Activated T-helper 17 cell treated with anti-CD3 and anti-CD28 coated beads, Interleukin-2, amount 50 U/mL, for 72 hours (primary cell): ENCODE measurements around the gene LGALS16. TPM values are rescaled to one million over a fixed set of nuclear protein-coding genes. Genes with fewer than 3 reads are reported as not detected.
A peak's percentile ranks its signal among the peaks of the same experiment; 100 is the strongest.
"Not testable (repeated sequence)": the region's sequence is repeated elsewhere in the genome, so short reads cannot be mapped to it uniquely, and the experiment has no call there.

Experiments used
- ATAC-seq: fragments of 150-1000 bp; cut with Tn5 transposase; replicated peaks from 2 replicates; pipeline ENCODE4 v1.10.0; 2021; ENCODE audit warnings: mild to moderate bottlenecking, moderate library complexity
- H3K27ac Mint-ChIP-seq: one replicate; pipeline ENCODE4 v1.8.0; 2022; ENCODE audit warnings: mixed read lengths
- H3K27me3 Mint-ChIP-seq: one replicate; pipeline ENCODE4 v1.8.0; 2022; ENCODE audit warnings: mixed read lengths
- H3K36me3 Mint-ChIP-seq: one replicate; pipeline ENCODE4 v1.8.0; 2022; ENCODE audit warnings: low read depth, mild to moderate bottlenecking, mixed read lengths
- H3K4me1 Mint-ChIP-seq: one replicate; pipeline ENCODE4 v1.8.0; 2022; ENCODE audit warnings: mixed read lengths
- H3K4me3 Mint-ChIP-seq: one replicate; pipeline ENCODE4 v1.8.0; 2022; ENCODE audit warnings: mild to moderate bottlenecking, mixed read lengths
- H3K9me3 Mint-ChIP-seq: one replicate; pipeline ENCODE4 v1.8.0; 2022; ENCODE audit warnings: mixed read lengths
- total RNA-seq, 2 donors: library from RNA; stranded (reverse); gene quantifications; one replicate each; pipeline ENCODE4 v1.2.3, GENCODE V29; 2022

LGALS16 gene
- total RNA-seq, 2 donors from 2014 or later: not detected

DNA sequence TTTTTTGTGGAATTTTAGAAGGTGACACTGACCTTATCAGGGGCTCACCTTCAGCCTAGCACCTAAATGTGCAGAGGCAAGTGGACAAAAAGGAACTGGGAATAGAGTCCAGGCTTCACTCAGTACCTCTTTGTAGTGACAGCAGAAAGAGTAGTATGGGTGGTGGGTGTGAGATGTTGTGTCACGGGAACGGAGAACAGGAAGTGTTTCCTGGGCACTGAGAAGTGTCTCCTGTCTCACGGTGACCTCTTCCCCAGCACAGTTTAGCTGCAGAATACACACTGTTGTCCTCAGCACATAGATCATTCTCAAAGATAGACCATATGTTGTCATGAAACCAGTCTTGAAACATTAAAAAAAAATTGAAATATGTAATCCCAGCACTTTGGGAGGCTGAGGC is 31.0 kb downstream of the LGALS16 start:
- no peaks in the 10 kb centered on the region for H3K4me1 Mint-ChIP-seq
- no peak for ATAC-seq
- peaks cover 5% of the 10 kb centered on the region for H3K9me3 Mint-ChIP-seq
- H3K27ac Mint-ChIP-seq: no peak overlapping the region
- H3K36me3 Mint-ChIP-seq: no peaks in the 10 kb centered on the region
- H3K4me3 Mint-ChIP-seq: no peak overlapping the region
- H3K27me3 Mint-ChIP-seq: peaks cover 9% of the 10 kb centered on the region

DNA sequence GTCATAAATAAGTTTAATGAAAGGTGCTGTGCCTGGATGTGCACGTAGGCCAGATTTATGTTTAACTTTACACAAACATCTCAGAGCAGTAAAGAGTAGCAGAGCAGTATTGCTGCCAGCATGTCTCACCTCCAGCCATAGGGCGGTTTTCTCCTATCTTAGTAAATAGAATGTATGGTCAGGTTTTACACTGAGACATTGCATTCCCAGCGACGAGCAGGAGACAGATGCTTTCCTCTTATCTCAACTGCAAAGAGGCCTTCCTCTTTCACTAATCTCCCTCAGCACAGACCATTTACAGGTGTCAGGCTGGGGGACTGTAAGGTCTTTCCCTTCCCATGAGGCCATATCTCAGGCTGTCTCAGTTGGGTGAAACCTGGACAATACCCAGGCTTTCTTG is 32.9 kb downstream of the LGALS16 start:
- H3K36me3 Mint-ChIP-seq, H3K27ac Mint-ChIP-seq, H3K4me1 Mint-ChIP-seq, H3K4me3 Mint-ChIP-seq, H3K27me3 Mint-ChIP-seq, ATAC-seq, H3K9me3 Mint-ChIP-seq: not testable (repeated sequence)

DNA sequence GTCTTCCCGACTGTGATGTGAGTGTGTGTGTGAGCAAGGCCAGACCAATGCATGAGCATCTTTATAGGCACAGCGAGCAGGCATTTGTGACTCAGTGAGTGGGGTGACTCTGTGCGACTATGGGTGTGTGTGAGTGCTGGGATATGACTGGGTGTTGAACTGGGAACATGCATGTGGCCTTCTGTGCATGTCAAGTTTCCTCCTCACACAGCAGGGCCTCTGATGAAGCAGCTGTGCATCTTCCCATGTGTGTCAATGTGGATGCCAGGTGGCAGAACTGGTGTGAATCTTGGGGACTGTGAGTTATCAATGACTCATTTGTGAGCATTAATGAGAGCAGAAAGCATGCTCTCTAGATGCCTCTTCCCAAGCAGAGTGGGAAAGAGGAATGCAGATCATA is 36.5 kb downstream of the LGALS16 start:
- peak; percentile 60 for ATAC-seq
- Mint-ChIP-seq H3K27ac (no peak overlapping the region), H3K36me3 (no peaks in the 10 kb centered on the region), H3K4me1 (no peaks in the 10 kb centered on the region), H3K27me3 (peaks cover 12% of the 10 kb centered on the region), H3K4me3 (no peak overlapping the region), H3K9me3 (peaks cover 5% of the 10 kb centered on the region)

DNA sequence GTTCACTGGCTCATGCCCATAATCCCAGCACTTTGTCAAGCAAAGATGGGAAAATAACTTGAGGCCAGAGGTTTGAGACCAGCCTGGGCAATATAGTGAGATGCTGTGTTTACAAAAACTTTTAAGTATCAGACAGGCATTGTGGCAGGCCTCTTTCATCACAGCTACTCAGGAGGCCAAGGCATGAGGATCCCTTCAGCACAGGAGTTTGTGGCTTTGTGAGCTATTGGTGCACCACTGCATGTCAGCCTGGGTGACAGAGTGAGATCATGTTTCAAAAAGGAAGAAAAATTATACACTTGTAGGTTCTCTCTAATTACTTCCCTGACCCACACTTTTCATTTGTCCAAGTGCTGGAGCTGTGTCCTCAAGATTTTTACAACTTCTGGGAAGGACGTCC is 37.1 kb downstream of the LGALS16 start:
- Mint-ChIP-seq H3K9me3 (peaks cover 5% of the 10 kb centered on the region), H3K27me3 (peaks cover 17% of the 10 kb centered on the region), H3K4me3 (no peak overlapping the region), H3K36me3 (no peaks in the 10 kb centered on the region), H3K4me1 (no peaks in the 10 kb centered on the region), H3K27ac (no peak overlapping the region)
- ATAC-seq: no peak

DNA sequence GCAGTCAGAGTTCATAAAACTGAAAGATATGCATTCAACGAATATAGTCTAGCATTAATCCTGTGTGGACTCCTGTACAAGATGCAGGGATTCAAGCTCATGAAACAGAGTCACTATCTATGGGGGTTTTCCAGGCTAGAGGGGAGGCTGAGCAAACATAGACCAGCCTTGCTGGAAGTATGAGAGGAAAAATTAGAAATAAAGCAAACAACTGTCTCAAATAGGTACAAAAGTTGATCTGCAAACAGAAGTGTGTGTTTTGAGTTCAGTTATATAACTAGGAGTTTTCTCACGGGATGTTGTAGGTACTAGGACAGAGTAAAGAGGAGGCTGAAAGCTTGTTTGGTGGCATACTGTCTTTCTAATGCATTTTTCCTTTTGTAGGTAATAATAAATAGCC is 40.0 kb downstream of the LGALS16 start:
- no peak for ATAC-seq

DNA sequence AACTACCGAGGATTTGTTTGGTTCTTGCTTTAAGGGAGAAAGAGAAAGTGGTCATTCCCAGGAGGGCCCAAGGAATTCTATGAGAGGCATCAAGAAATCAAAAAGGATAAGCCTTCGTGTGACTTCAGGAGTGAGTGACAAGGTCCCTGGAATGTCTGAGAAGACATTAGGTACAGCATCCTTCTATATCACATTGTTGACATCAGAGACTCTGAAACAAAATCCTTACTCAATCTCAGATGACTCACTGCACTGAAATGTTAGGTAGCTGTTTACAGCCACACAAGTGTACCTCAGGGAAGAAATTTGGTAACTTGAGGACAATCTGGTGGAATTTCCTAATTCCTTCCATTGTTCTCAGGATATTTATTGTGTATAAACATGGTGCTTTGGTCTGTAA is 40.7 kb downstream of the LGALS16 start:
- no peak for ATAC-seq
- Mint-ChIP-seq H3K4me3 (no peak overlapping the region), H3K27ac (no peak overlapping the region), H3K27me3 (peaks cover 24% of the 10 kb centered on the region), H3K4me1 (no peaks in the 10 kb centered on the region), H3K9me3 (no peaks in the 10 kb centered on the region), H3K36me3 (no peaks in the 10 kb centered on the region)

More for the DNA sequence above, 40.0 kb downstream of the LGALS16 start:
- Mint-ChIP-seq H3K27me3 (peaks cover 23% of the 10 kb centered on the region), H3K4me3 (no peak overlapping the region), H3K4me1 (no peaks in the 10 kb centered on the region), H3K36me3 (no peaks in the 10 kb centered on the region), H3K9me3 (no peaks in the 10 kb centered on the region), H3K27ac (no peak overlapping the region)

DNA sequence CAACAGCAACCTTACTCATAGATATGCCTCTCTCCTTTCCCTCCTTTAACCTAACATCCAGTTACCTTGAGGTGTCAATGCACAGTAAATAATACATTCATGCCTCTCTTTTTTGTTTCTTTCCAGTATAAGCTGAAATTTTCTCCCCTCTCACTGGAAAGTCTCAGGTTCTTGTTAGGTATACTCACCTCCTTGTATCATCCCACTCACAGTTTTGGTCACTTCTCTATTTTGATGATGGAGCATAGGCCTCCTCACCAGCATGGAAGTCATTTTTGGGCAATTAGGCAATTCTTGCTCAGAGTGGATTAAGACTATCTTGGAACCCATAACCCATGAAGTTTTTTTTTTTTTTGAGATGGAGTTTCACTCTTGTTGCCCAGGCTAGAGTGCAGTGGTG is 42.8 kb downstream of the LGALS16 start:
- Mint-ChIP-seq H3K9me3 (no peaks in the 10 kb centered on the region), H3K36me3 (no peaks in the 10 kb centered on the region), H3K27ac (no peak overlapping the region), H3K27me3 (peaks cover 28% of the 10 kb centered on the region), H3K4me3 (no peak overlapping the region), H3K4me1 (no peaks in the 10 kb centered on the region)
- no peak for ATAC-seq

DNA sequence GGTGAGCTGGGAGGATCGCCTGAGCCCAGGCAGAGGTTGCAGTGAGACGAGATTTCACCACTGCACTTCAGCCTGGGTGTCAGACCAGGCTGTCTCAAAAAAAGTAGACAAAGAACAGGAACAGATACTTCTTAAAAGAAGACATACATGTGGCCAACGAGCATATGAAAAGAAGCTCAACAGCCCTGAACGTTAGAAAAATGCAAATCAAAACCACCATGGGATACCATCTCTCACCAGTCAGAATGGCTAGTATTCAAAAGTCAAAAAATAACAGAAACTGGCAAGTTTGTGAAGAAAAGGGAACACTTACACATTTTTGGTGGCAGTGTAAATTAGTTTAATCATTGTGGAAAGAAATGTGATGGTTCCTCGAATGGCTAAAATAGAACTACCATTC is 45.6 kb downstream of the LGALS16 start:
- no peak overlapping the region for H3K27ac Mint-ChIP-seq
- ATAC-seq: no peak
- no peak overlapping the region for H3K4me3 Mint-ChIP-seq
- no peaks in the 10 kb centered on the region for H3K36me3 Mint-ChIP-seq
- peaks cover 23% of the 10 kb centered on the region for H3K4me1 Mint-ChIP-seq
- peaks cover 27% of the 10 kb centered on the region for H3K27me3 Mint-ChIP-seq
- no peaks in the 10 kb centered on the region for H3K9me3 Mint-ChIP-seq

DNA sequence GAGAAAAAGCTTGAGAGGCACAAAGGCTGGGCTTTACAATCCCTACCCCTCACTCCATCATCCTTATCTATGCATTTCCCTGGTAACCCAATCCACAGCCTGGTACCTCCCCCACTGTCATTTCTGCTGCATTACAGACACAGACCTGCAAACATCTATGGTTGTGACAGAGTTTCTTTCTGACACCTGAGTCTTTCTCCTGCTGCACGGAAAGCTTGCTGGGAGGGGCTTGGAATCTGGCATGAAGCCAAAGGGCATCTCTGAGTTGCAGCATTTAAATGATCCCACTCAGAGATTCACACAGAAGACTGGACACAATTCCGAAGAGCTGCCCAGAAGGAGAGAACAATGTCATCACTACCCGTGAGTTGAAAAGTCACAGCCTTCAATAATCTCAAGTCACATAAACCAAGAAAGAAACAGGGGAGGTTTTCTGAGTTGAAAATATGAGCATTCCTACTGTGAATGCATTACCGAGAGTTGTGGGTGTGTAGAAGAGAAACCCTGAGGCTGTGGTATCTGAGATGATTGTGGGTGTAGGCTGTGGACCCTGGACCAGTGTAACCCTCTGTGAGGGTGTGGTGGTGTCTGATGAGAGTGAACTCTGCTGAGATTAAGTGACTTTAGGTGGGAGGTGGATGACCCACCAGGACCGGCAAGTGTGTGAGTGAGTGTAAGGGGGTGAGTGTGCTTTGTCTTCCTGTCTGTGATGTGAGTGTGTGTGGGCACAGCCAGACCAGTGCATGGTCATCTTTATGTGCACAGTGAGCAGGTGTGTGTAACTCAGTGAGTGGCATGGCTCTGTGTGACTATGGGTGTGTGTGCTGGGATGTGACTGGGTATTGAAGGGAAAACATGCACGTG is 48.7 kb downstream of the LGALS16 start, which contains the start of gene LGALS14:
Gene LGALS14 (plus strand): TSS at position 301 of the 864 bp plus-strand sequence. CDS start 48 bp downstream, at position 349.
- peaks cover 9% of the 10 kb centered on the region for H3K27me3 Mint-ChIP-seq
- H3K36me3 Mint-ChIP-seq: no peaks in the 10 kb centered on the region
- peak; percentile 92 for ATAC-seq
- peak within 1 kb of the TSS; percentile 37 for H3K27ac Mint-ChIP-seq
- H3K9me3 Mint-ChIP-seq: no peaks in the 10 kb centered on the region
- H3K4me1 Mint-ChIP-seq: peaks cover 29% of the 10 kb centered on the region
- peak within 1 kb of the TSS; percentile 36 for H3K4me3 Mint-ChIP-seq

DNA sequence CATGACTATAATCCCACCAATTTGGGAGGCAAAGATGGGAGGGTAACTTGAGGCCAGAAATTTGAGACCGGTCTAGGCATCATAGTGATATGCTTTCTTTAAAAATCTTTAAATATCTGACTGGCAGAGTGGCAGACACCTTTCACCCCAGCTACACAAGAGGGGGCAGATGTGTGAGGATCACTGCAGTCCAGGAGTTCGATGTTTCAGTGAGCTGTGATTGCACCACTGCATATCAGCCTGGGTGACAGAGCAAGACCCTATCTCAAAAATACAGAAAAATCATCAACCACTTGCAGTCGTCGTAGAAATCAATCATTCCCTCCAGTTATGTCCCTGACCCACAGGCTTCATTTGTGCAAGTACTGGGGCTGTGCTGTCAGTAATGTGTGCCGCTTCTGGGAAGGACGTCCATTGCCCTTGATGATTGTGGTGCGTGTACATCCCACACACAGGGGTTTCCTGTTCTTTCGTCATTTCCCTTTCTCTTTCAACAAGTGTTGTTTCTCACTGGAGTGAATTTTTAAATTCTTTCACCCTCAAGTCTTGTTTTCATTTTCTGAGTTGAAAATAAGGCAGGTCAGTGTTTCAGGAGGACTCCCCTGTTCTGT is 50.0 kb downstream of the LGALS16 start:
- Mint-ChIP-seq H3K27ac (peak overlapping the region; percentile 37), H3K9me3 (no peaks in the 10 kb centered on the region), H3K27me3 (peaks cover 7% of the 10 kb centered on the region), H3K36me3 (no peaks in the 10 kb centered on the region), H3K4me3 (peak overlapping the region; percentile 36), H3K4me1 (peaks cover 29% of the 10 kb centered on the region)
- ATAC-seq: peak; percentile 63

DNA sequence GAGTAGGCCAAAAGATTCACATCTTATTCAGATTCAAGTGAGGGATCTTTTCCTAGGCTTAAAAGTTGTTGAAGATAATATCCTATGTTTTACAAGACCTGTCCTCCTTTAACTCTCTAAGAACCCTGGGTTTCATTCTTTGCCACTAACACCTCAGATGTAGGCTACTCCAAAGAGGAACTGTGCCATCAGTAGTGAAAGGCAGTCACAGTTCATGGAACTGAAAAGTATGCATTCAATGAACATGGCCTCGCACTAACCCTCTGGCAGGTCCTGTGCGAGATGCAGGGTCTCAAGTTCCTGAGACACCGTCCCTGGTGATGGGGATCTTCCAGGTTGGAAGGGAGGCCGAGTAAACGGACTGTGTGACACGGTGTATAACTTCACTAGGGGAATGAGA is 52.9 kb downstream of the LGALS16 start:
- no peak for ATAC-seq
- Mint-ChIP-seq H3K4me1 (peaks cover 29% of the 10 kb centered on the region), H3K36me3 (no peaks in the 10 kb centered on the region), H3K27me3 (no peaks in the 10 kb centered on the region), H3K9me3 (no peaks in the 10 kb centered on the region), H3K4me3 (no peak overlapping the region), H3K27ac (no peak overlapping the region)

DNA sequence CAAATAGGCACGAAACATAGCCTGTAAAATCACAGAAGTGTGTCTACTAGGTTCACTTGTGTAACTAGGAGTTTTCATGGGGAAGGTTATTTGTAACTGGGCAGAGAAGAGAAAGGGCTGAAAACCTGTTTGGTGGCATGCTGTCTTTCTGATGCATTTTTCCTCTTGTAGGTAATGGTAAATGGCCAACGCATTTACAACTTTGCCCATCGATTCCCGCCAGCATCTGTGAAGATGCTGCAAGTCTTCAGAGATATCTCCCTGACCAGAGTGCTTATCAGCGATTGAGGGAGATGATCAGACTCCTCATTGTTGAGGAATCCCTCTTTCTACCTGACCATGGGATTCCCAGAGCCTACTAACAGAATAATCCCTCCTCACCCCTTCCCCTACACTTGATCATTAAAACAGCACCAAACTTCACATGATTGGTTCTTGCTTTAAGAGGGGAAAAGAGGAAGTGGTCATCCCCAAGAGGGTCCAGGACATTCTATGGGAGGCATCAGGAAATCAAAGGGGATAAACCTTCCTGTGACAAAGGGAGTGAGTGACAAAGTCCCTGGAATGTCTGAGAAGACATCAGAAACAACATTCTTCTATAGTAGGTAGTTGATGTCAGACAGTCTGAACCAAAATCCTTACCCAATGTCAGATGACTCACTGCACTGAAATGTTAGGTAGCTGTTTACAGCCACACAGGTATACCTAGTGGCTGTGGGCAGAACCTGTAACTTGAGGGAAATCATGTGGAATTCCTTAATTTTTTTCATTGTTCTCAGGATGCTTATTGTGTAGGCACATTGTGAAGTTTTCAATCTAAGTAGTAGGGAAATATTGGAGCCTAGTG is 53.5 kb downstream of the LGALS16 start:
- no peaks in the 10 kb centered on the region for H3K36me3 Mint-ChIP-seq
- no peak overlapping the region for H3K27ac Mint-ChIP-seq
- H3K9me3 Mint-ChIP-seq: no peaks in the 10 kb centered on the region
- H3K4me1 Mint-ChIP-seq: peaks cover 26% of the 10 kb centered on the region
- ATAC-seq: no peak
- H3K27me3 Mint-ChIP-seq: no peaks in the 10 kb centered on the region
- H3K4me3 Mint-ChIP-seq: no peak overlapping the region
